A549 (cell line): ENCODE data around the gene TBC1D24. TPM values are rescaled to one million over a fixed set of nuclear protein-coding genes. Genes with fewer than 3 reads are reported as not detected.

Experiments
- ATAC-seq, 2 experiments: fragments of 200-7000 bp in 1 of 2; fragments of >200 bp in 1 of 2; cut with Nextera tagmentation in 1 of 2; cut with Tn5 transposase in 1 of 2; 3 replicates each; pipeline versions ENCODE4 v1.8.0 to v1.9.1; 2018 to 2020; ENCODE audit warnings: mild to moderate bottlenecking in 1 of 2, moderate library complexity in 1 of 2
- CTCF ChIA-PET: fragments of 300-600 bp; sonication (Branson Sonifier 250); formaldehyde crosslinking; extraction: SDS; loops from one replicate; lab custom pipeline; 2021; ENCODE audit warnings: antibody characterized with exemption, inconsistent platforms; lab: Yijun Ruan, JAX
- POLR2A ChIA-PET: fragments of 350-600 bp; formaldehyde crosslinking; extraction: SDS; loops from one replicate; lab custom pipeline; 2021; ENCODE audit warnings: antibody characterized with exemption, inconsistent platforms; lab: Yijun Ruan, JAX
- DNase-seq, 2 experiments: peaks; one replicate each; pipeline versions ENCODE4 v3.0.0 to v3.0.0-alpha.2; 2011 to 2016; ENCODE audit warnings: low read depth in 1 of 2, low spot score in 1 of 2
- FAIRE-seq: peaks from 2 replicates; lab custom pipeline; 2011; peaks lifted over from hg19 to GRCh38; lab: Jason Lieb, UNC
- H3K27ac ChIP-seq, 2 experiments: fragments of >200 bp; sonication (Bioruptor Twin); formaldehyde crosslinking; 3 replicates each; pipeline ENCODE4 v1.5.1; 2016 to 2017
- H3K4me1 ChIP-seq: fragments of >200 bp; sonication (Bioruptor Twin); formaldehyde crosslinking; 3 replicates; pipeline ENCODE4 v1.6.1; 2016
- H3K4me2 ChIP-seq: fragments of >200 bp; sonication (Bioruptor Twin); formaldehyde crosslinking; 3 replicates; pipeline ENCODE4 v1.6.1; 2016
- H3K4me3 ChIP-seq: fragments of >200 bp; sonication (Bioruptor Twin); formaldehyde crosslinking; 3 replicates; pipeline ENCODE4 v1.5.1; 2016
- H3K9me3 ChIP-seq: fragments of >200 bp; sonication (Bioruptor Twin); formaldehyde crosslinking; 3 replicates; pipeline ENCODE4 v1.6.1; 2016
- BHLHE40 ChIP-seq: IDR thresholded peaks from 2 replicates; pipeline ENCODE4 v1.6.1; 2012; ENCODE audit warnings: low read depth, low read length, inconsistent platforms
- CBX8 ChIP-seq: fragments of 200-600 bp; sonication (generic); IDR thresholded peaks from 2 replicates; pipeline ENCODE4 v1.6.1; 2016
- CEBPB ChIP-seq, 2 experiments: fragments of >200 bp in 1 of 2; sonication (Bioruptor Twin) in 1 of 2; formaldehyde crosslinking in 1 of 2; IDR thresholded peaks; 2 replicates each; pipeline ENCODE4 v1.6.1; 2012 to 2016
- CHD2 ChIP-seq: fragments of 150-350 bp; IDR thresholded peaks from 2 replicates; pipeline ENCODE4 v1.6.1; 2014; ENCODE audit warnings: low read length; ENCODE audit not compliant: partially characterized antibody
- FOSB ChIP-seq: fragments of 250-450 bp; sonication (Bioruptor Pico); IDR thresholded peaks from 2 replicates; pipeline ENCODE4 v1.5.0; 2020; ENCODE audit warnings: mild to moderate bottlenecking, moderate library complexity
- HDAC2 ChIP-seq: fragments of 200-600 bp; sonication (generic); IDR thresholded peaks from 2 replicates; pipeline ENCODE4 v1.6.1; 2016
- MAFK ChIP-seq: fragments of 450-650 bp; IDR thresholded peaks from 2 replicates; pipeline ENCODE4 v1.6.1; 2014; ENCODE audit not compliant: partially characterized antibody
- MAZ ChIP-seq: fragments of 150-350 bp; IDR thresholded peaks from 2 replicates; pipeline ENCODE4 v1.6.1; 2014; ENCODE audit warnings: antibody characterized with exemption, low read depth, low read length, borderline replicate concordance
- NFE2L2 ChIP-seq: fragments of 150-350 bp; conservative IDR thresholded peaks from 2 replicates; pipeline ENCODE4 v1.6.1; 2014; ENCODE audit warnings: low read length
- NPAS2 ChIP-seq: fragments of 250-450 bp; sonication (Bioruptor Pico); IDR thresholded peaks from 2 replicates; pipeline ENCODE4 v1.8.0; 2022; ENCODE audit warnings: mild to moderate bottlenecking, moderate library complexity, borderline replicate concordance
- POLR2AphosphoS2 ChIP-seq: conservative IDR thresholded peaks from 2 replicates; pipeline ENCODE4 v1.6.1; 2012; ENCODE audit warnings: low read length, improper control_type of control experiment, inconsistent platforms
- RFX5 ChIP-seq: fragments of 450-650 bp; IDR thresholded peaks from 2 replicates; pipeline ENCODE4 v1.7.1; 2014; ENCODE audit warnings: antibody characterized with exemption, mild to moderate bottlenecking, moderate library complexity
- SREBF2 ChIP-seq: fragments of 450-650 bp; IDR thresholded peaks from 2 replicates; pipeline ENCODE4 v1.6.1; 2014; ENCODE audit warnings: mild to moderate bottlenecking, moderate library complexity
- whole genome bisulfite sequencing: methylation state at CpG from one replicate; pipeline ENCODE4 v1.1.6; 2017; ENCODE audit errors: missing lambda C conversion rate; 5-methylcytosine and 5-hydroxymethylcytosine counted together
- polyA plus RNA-seq, 4 experiments: library from polyadenylated mRNA; depleted of rRNA in 3 of 4; stranded (reverse); fragments of >200 nt; fragmentation: RNase III in 1 of 4; extraction: RNeasy Plus Mini Kit Qiagen cat#74134 plus additional on column Dnase treatment in 1 of 4; gene quantifications; 2 replicates in 3 of 4; 3 replicates in 1 of 4; pipeline ENCODE4 v1.2.3, GENCODE V29; 2011 to 2017
- TF ChIP-seq, protein P1 (sequence below): IDR thresholded peaks from 2 replicates; pipeline ENCODE4 v1.6.1; 2012
- TF ChIP-seq, protein P2 (sequence below): IDR thresholded peaks from 2 replicates; pipeline ENCODE4 v1.6.1; 2012
- TF ChIP-seq, protein P3 (sequence below): IDR thresholded peaks from 2 replicates; pipeline ENCODE4 v1.6.1; 2012; ENCODE audit warnings: low read depth, borderline replicate concordance
- TF ChIP-seq, protein P4 (sequence below): fragments of >200 bp; sonication (Bioruptor Twin); formaldehyde crosslinking; IDR thresholded peaks from 3 replicates; pipeline ENCODE4 v1.5.1; 2016

The TBC1D24 gene
- polyA plus RNA-seq, 2 of the 4 experiments (the other 2 are of a cell fraction) = 4.2 to 7.3 TPM

DNA sequence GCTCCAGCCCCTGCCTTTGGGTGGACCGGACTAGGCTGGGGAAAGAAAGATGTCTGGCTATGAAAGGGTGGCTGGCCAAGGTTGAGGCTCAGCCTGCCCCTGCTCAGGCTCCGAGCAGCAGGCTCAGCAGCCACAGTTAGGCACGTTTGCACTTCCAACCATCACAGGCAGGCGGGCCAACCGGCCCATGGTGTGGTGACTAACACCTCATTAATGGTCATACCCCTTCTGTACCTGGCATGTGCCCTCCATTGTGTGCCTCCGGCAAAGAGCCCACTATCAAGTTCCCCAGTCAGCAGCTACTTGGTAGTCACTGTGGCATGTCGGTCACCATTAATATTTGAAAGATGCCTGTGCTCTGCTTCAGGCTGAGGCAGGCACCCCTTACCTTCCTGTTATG, 6.7 kb downstream of the TBC1D24 start (continued):
- no peak for TF ChIP-seq MAFK
- TF ChIP-seq NPAS2 = no peak
- TF ChIP-seq, protein P1, sequence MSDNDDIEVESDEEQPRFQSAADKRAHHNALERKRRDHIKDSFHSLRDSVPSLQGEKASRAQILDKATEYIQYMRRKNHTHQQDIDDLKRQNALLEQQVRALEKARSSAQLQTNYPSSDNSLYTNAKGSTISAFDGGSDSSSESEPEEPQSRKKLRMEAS = no peak
- no peak for TF ChIP-seq CHD2
- TF ChIP-seq SREBF2 = no peak
- TF ChIP-seq BHLHE40 = no peak
- no peak for TF ChIP-seq CEBPB (IDR thresholded peaks at IDR 0.05)
- TF ChIP-seq POLR2AphosphoS2 = no peak
- no peak for TF ChIP-seq RFX5
- no peak for TF ChIP-seq NFE2L2
- TF ChIP-seq, protein P2, sequence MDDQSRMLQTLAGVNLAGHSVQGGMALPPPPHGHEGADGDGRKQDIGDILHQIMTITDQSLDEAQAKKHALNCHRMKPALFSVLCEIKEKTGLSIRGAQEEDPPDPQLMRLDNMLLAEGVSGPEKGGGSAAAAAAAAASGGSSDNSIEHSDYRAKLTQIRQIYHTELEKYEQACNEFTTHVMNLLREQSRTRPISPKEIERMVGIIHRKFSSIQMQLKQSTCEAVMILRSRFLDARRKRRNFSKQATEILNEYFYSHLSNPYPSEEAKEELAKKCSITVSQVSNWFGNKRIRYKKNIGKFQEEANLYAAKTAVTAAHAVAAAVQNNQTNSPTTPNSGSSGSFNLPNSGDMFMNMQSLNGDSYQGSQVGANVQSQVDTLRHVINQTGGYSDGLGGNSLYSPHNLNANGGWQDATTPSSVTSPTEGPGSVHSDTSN = no peak
- TF ChIP-seq HDAC2 = no peak

DNA sequence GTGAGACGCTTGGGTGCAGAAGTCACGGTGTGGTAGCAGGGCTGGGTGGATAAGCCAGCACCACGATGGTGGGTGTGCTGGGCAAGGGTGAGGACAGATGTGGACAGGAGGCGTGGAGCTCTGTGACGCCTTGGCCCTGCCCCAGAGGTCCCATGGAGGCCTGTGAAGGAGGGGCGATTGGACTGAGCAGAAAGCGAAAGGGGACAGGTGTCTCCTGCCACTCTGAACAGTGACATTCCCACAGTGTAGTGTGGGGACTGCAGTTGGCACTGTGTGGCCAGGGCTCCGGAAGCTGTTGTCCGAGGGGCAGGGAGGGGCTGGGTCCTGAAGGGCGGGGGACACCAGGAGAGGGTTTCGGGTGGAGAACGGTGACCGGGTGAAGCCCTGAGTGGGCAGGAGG, 7.3 kb downstream of the TBC1D24 start:
- no peak overlapping the region for H3K4me3 ChIP-seq
- no peaks in the 10 kb centered on the region for H3K9me3 ChIP-seq
- no peak overlapping the region for H3K27ac ChIP-seq
- H3K4me1 ChIP-seq = no peaks in the 10 kb centered on the region
- 88% methylated on average over 13 of the region's 13 CpGs for WGBS
- CTCF ChIA-PET = interaction anchor here (0.5 to 13.5 kb wide), 8 partner anchors 9 to 1733 kb away, joined by 3 to 98 read pairs (median 4); no protein-coding TSS in a partner anchor
- no peak for TF ChIP-seq FOSB (CRISPR knock-in tag)
- no peak overlapping the region for H3K4me2 ChIP-seq
- ATAC-seq = no peak
- FAIRE-seq = no peak
- POLR2A ChIA-PET = no interaction called here
- DNase-seq = no peak

DNA sequence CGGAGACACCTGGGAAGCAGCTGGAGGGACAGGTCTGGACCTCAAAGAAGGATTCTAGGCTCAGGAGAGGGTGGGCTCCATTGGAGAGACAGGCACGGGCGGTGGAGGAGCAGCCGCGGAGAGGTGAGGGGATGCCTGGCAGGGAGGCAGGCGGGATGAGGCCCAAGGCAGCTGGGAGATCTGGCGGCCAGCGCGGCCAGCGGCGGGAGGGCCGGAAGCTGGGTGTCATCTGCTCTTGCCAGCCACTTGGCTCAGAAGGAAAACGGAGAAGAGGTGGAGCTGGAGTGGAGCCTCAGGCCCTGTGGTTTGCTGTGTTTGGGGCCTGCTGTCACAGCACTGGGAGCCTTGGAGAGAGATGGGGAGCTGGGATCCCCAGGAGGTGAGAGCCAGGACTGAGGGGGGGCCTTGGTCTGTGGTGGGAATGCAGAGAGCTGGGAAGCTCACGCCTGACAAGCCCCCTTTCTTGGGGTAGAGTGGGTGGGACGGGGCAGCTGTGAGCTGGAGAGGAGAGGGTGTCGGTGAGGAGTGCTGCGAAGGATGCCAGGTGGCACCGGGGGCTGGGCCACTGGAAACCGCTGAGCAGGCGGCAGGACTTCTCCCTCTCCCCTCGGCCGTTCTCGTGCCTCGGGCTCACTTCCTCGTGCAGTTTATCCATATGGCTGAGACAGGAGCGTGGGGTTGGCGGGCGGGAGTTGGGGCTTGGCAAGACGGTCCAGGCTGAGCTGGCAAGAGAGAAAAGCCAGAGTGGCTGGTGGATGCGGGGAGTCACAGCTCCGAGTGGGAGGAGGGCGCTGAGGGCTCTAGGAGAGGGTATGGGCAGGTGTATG, 8.0 kb downstream of the TBC1D24 start:
- Histone ChIP-seq H3K9me3 (no peaks in the 10 kb centered on the region), H3K27ac (no peak overlapping the region), H3K4me2 (no peak overlapping the region), H3K4me3 (no peak overlapping the region), H3K4me1 (no peaks in the 10 kb centered on the region)
- no peak for DNase-seq
- ChIA-PET POLR2A (interaction anchor here (0.6 kb wide), 1 partner anchor 162 kb away, joined by 7 read pairs; no protein-coding TSS in a partner anchor), CTCF (interaction anchor here (0.6 to 13.5 kb wide), 7 partner anchors 8 to 1734 kb away, joined by 3 to 98 read pairs (median 4); no protein-coding TSS in a partner anchor)
- no peak for FAIRE-seq
- no peak for ATAC-seq
- TF ChIP-seq, protein P3, sequence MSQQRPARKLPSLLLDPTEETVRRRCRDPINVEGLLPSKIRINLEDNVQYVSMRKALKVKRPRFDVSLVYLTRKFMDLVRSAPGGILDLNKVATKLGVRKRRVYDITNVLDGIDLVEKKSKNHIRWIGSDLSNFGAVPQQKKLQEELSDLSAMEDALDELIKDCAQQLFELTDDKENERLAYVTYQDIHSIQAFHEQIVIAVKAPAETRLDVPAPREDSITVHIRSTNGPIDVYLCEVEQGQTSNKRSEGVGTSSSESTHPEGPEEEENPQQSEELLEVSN = no peak
- TF ChIP-seq, protein P4, sequence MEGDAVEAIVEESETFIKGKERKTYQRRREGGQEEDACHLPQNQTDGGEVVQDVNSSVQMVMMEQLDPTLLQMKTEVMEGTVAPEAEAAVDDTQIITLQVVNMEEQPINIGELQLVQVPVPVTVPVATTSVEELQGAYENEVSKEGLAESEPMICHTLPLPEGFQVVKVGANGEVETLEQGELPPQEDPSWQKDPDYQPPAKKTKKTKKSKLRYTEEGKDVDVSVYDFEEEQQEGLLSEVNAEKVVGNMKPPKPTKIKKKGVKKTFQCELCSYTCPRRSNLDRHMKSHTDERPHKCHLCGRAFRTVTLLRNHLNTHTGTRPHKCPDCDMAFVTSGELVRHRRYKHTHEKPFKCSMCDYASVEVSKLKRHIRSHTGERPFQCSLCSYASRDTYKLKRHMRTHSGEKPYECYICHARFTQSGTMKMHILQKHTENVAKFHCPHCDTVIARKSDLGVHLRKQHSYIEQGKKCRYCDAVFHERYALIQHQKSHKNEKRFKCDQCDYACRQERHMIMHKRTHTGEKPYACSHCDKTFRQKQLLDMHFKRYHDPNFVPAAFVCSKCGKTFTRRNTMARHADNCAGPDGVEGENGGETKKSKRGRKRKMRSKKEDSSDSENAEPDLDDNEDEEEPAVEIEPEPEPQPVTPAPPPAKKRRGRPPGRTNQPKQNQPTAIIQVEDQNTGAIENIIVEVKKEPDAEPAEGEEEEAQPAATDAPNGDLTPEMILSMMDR = no peak
- no peak for TF ChIP-seq CBX8
- TF ChIP-seq MAZ = no peak
- TF ChIP-seq HDAC2 = no peak
- 88% methylated on average over 32 of the region's 32 CpGs for WGBS
